ENCODE measurements around the gene TSPAN16.

TSPAN16 gene

GRCh38 chr19:11355160-11356073 lies 59.5 kb downstream of the TSPAN16 start, which contains the start of gene PLPPR2 (continued):
- TF ChIP-seq PRDM2 (tag by site-specific recombination; IDR thresholded peaks at IDR 0.05; ENCODE audit: borderline replicate concordance) = no peak
- no peak for TF ChIP-seq TCF7L2 (IDR thresholded peaks at IDR 0.05; ENCODE audit: borderline replicate concordance, low read depth, low read length)
- TF ChIP-seq ZEB2 (tag by site-specific recombination; IDR thresholded peaks at IDR 0.05) = no peak
- TF ChIP-seq ZNF658 (tag by site-specific recombination; IDR thresholded peaks at IDR 0.05) = no peak
- no peak for TF ChIP-seq ZNF518A (tag by site-specific recombination; conservative IDR thresholded peaks at IDR 0.05; ENCODE audit: low read depth)
- TF ChIP-seq ZNF639 (tag by site-specific recombination; IDR thresholded peaks at IDR 0.05) = peak; percentile 92
- TF ChIP-seq MEIS1 (CRISPR knock-in tag; IDR thresholded peaks at IDR 0.05; ENCODE audit: borderline replicate concordance) = no peak
- peak; percentile 96 for TF ChIP-seq ZNF2 (tag by site-specific recombination; IDR thresholded peaks at IDR 0.05)
- no peak; the same call in 1 of the 2 replicates for TF ChIP-seq ZNF747 (tag by site-specific recombination; IDR thresholded peaks at IDR 0.05)
- TF ChIP-seq ZNF560 (tag by site-specific recombination; IDR thresholded peaks at IDR 0.05; ENCODE audit: borderline replicate concordance) = no peak
- no peak for TF ChIP-seq REST (tag by site-specific recombination; IDR thresholded peaks at IDR 0.05)
- no peak for TF ChIP-seq ZNF677 (tag by site-specific recombination; IDR thresholded peaks at IDR 0.05)
- TF ChIP-seq ZBTB8A (tag by site-specific recombination; IDR thresholded peaks at IDR 0.05) = no peak
- 0 out of 2 replicates have a peak, but pooled peaks have one; percentile 27 for TF ChIP-seq ZNF391 (tag by site-specific recombination; IDR thresholded peaks at IDR 0.05; ENCODE audit: borderline replicate concordance, low read depth)
- 0 out of 2 replicates have a peak, but pooled peaks have one; percentile 26 for TF ChIP-seq ZBTB17 (tag by site-specific recombination; IDR thresholded peaks at IDR 0.05)
- no peak for TF ChIP-seq ZNF670 (tag by site-specific recombination; IDR thresholded peaks at IDR 0.05; ENCODE audit: low read depth)
- TF ChIP-seq ZNF18 (tag by site-specific recombination; IDR thresholded peaks at IDR 0.05) = no peak
- TF ChIP-seq ZNF768 (tag by site-specific recombination; IDR thresholded peaks at IDR 0.05) = no peak; the same call in 1 of the 2 replicates
- TF ChIP-seq ZBTB21 (tag by site-specific recombination; IDR thresholded peaks at IDR 0.05) = no peak
- no peak for TF ChIP-seq TRIM28 (IDR thresholded peaks at IDR 0.05; ENCODE audit: borderline replicate concordance, low read length)
- TF ChIP-seq ZNF707 (tag by site-specific recombination; IDR thresholded peaks at IDR 0.05) = 0 out of 2 replicates have a peak, but pooled peaks have one; percentile 16
